Measurements from ENCODE around the gene BMI1. TPM values are rescaled to one million over a fixed set of nuclear protein-coding genes. Genes with fewer than 3 reads are reported as not detected.

The BMI1 gene
- total and polyA plus RNA-seq, 2 of the 4 experiments (the other 2 are of a cell fraction): 19.7 to 25.8 TPM

- H3K27me3 ChIP-seq (ENCODE audit: control insufficient read depth, insufficient read depth, low read length): peaks cover 37% of the 10 kb centered on the region
- in situ Hi-C loops (cut with MboI; ENCODE audit: low sequenced_read_pairs) (no loop called here), dilution Hi-C loops (cut with HindIII; ENCODE audit: low sequenced_read_pairs, unreplicated experiment) (no loop called here), intact Hi-C loops (cut with micrococcal nuclease) (no loop called here)
- H3K9me3 ChIP-seq (ENCODE audit: control insufficient read depth, insufficient read depth, low read length): peaks cover 21% of the 10 kb centered on the region
- H3K79me1 ChIP-seq (ENCODE audit: low read depth in 1 of 2, low read length in 2 of 2): peaks cover 0 to 3% of the 10 kb centered on the region in 2 experiments; a peak in 1 of 4 replicates
- no CpG with 5 or more reads among the region's 7 CpGs for WGBS, 2 experiments (ENCODE audit: extremely low coverage in 2 of 2, insufficient read length in 1 of 2)
- BruUV-seq (replicated peaks): no TSS peak
- H2BK20ac ChIP-seq (ENCODE audit: low read depth, low read length): no peak overlapping the region
- DNase-seq (no peak), ATAC-seq (ENCODE audit: low read depth) (no peak)
- H3K4me2 ChIP-seq (ENCODE audit: low read depth, low read length): no peak overlapping the region
- H4K5ac ChIP-seq (ENCODE audit: low read depth, low read length): no peak overlapping the region
- no peak overlapping the region for H3K23ac ChIP-seq (ENCODE audit: low read depth, low read length)
- no peak overlapping the region for H3K4ac ChIP-seq (ENCODE audit: low read depth, low read length)
- H2AK5ac ChIP-seq (ENCODE audit: low read depth, low read length): no peak overlapping the region
- H3K4me3 ChIP-seq (ENCODE audit: insufficient read depth, low read depth, low read length): no peak overlapping the region
- H3K4me1 ChIP-seq (ENCODE audit: control insufficient read depth, insufficient read depth, low read length): no peaks in the 10 kb centered on the region
- no peak overlapping the region for H3K14ac ChIP-seq (replicated peaks; ENCODE audit: low read depth, low read length)
- H3K9ac ChIP-seq (ENCODE audit: low read depth, low read length): no peak overlapping the region
- no peak overlapping the region for H2AFZ ChIP-seq (replicated peaks; ENCODE audit: low read length, poor library complexity)
- no peak overlapping the region for H2BK120ac ChIP-seq (ENCODE audit: low read depth, low read length)
- H3K36me3 ChIP-seq (ENCODE audit: control insufficient read depth, insufficient read depth, low read length): peaks cover 7% of the 10 kb centered on the region
- H3K27ac ChIP-seq (ENCODE audit: insufficient read depth, low read length): no peak overlapping the region
- 0 out of 2 replicates have a peak, but pooled peaks cover 2% of the 10 kb centered on the region for H3K9me1 ChIP-seq (ENCODE audit: insufficient read depth, low read length)
- no peak overlapping the region for H2AK9ac ChIP-seq (replicated peaks; ENCODE audit: low read depth, low read length, poor library complexity)
- TF ChIP-seq FOS (IDR thresholded peaks at IDR 0.05; ENCODE audit: low read depth, low read length) (no peak), NFE2L2 (IDR thresholded peaks at IDR 0.05; ENCODE audit: low read depth, low read length) (no peak), CTCF (conservative IDR thresholded peaks at IDR 0.05; ENCODE audit: low read depth, low read length) (no peak), BHLHE40 (IDR thresholded peaks at IDR 0.05; ENCODE audit: low read depth, low read length) (no peak), MAFK (IDR thresholded peaks at IDR 0.05; ENCODE audit: low read depth, low read length) (no peak), MXI1 (IDR thresholded peaks at IDR 0.05; ENCODE audit: borderline replicate concordance, low read depth, low read length) (no peak), USF2 (IDR thresholded peaks at IDR 0.05; ENCODE audit: low read depth, low read length) (no peak), ELK1 (IDR thresholded peaks at IDR 0.05; ENCODE audit: borderline replicate concordance, low read depth, low read length) (no peak)
- ChIA-PET POLR2A (ENCODE audit: unreplicated experiment) (no interaction called here), CTCF (interaction anchor here (0.5 kb wide), 1 partner anchor 8 kb away, joined by 3 read pairs; no protein-coding TSS in a partner anchor)
- no peak overlapping the region for H2BK15ac ChIP-seq (ENCODE audit: low read depth, low read length)
- no peak overlapping the region for H3K56ac ChIP-seq (ENCODE audit: extremely low read depth, insufficient read depth, low read length)
- H3K18ac ChIP-seq (ENCODE audit: low read depth, low read length): no peak overlapping the region
- H2BK5ac ChIP-seq (ENCODE audit: low read depth, low read length, poor library complexity, severe bottlenecking): no peak overlapping the region
- no peak overlapping the region for H4K91ac ChIP-seq (ENCODE audit: insufficient read depth, low read depth, low read length)
- H4K8ac ChIP-seq (ENCODE audit: low read depth in 2 of 2, low read length in 2 of 2): no peak overlapping the region
- no peaks in the 10 kb centered on the region for H4K20me1 ChIP-seq (ENCODE audit: insufficient read depth, low read length)
These were observed 11.3 kb downstream of the BMI1 start for GRCh38 chr10:22332116-22332692.
